ENCODE measurements around the gene IL17RE. TPM values are rescaled to one million over a fixed set of nuclear protein-coding genes. Genes with fewer than 3 reads are reported as not detected.
A peak's percentile ranks its signal among the peaks of the same experiment; 100 is the strongest.

Gene IL17RE
- total and polyA plus RNA-seq, 9 of the 15 experiments (the other 6 are each of a cell fraction or from before 2014, with no cell fraction given) = 0.32 to 1.9 (median 0.51) TPM; not detected in 4

DNA sequence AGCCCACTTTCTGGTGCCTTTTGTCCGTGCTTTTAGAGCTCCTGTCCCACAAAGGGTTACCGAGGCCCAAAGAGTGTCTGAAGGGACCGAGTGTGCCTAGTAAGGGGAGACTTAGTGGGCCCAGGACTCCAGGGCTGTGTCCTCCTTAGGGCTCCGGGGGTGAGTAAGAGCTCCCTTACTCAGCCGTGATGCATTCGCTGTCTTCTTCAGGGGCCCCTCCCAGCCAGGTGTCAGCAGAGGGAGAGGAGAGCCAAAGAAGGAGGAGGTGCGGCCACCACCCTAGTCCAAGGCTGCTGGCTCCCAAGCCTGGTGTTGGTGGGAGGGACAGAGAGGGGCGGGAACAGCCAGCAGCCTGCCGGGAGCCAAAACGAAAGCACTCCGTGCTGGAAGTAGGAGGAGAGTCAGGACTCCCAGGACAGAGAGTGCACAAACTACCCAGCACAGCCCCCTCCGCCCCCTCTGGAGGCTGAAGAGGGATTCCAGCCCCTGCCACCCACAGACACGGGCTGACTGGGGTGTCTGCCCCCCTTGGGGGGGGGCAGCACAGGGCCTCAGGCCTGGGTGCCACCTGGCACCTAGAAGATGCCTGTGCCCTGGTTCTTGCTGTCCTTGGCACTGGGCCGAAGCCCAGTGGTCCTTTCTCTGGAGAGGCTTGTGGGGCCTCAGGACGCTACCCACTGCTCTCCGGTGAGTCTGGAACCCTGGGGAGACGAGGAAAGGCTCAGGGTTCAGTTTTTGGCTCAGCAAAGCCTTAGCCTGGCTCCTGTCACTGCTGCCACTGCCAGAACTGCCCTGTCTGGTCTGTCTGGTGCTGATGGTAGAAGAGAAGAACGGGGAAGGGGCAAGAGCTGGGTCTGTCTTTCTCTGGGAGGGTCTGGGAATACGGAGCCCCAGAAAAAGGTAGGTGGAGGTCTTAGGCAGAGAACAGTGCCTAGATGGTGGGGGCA is 14.4 kb downstream of the IL17RE start, which contains the start of gene IL17RC (continued):
- no peak for TF ChIP-seq ZNF318 (IDR thresholded peaks at IDR 0.05; ENCODE audit: borderline replicate concordance in 1 of 2, low read depth in 1 of 2)
- no peak for TF ChIP-seq CSDE1 (IDR thresholded peaks at IDR 0.05)
- TF ChIP-seq MBD2 (IDR thresholded peaks at IDR 0.05; ENCODE audit: borderline replicate concordance, low read depth) = peak; percentile 50; the same call in 1 of the 2 replicates
- 0 out of 4 replicates have a peak, but pooled peaks of 1 of the 2 experiments have one; percentile 45 for TF ChIP-seq SIN3A (IDR thresholded peaks at IDR 0.05; ENCODE audit: borderline replicate concordance in 2 of 2, control insufficient read depth in 1 of 2, low read depth in 2 of 2, low read length in 2 of 2)
- TF ChIP-seq, protein P1, sequence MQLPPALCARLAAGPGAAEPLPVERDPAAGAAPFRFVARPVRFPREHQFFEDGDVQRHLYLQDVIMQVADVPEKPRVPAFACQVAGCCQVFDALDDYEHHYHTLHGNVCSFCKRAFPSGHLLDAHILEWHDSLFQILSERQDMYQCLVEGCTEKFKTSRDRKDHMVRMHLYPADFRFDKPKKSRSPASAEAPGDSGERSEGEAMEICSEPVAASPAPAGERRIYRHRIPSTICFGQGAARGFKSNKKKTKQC (CRISPR knock-in tag; IDR thresholded peaks at IDR 0.05) = 0 out of 2 replicates have a peak, but pooled peaks have one; percentile 5
- no peak for TF ChIP-seq LEF1 (IDR thresholded peaks at IDR 0.05)

Data from K562 (cell line).